Measurements from ENCODE around the gene SH3PXD2B. TPM values are rescaled to one million over a fixed set of nuclear protein-coding genes. Genes with fewer than 3 reads are reported as not detected.

The SH3PXD2B gene
- total RNA-seq, 3 donors from 2014 or later, result 35.3 to 118 (median 43.9) TPM

DNA sequence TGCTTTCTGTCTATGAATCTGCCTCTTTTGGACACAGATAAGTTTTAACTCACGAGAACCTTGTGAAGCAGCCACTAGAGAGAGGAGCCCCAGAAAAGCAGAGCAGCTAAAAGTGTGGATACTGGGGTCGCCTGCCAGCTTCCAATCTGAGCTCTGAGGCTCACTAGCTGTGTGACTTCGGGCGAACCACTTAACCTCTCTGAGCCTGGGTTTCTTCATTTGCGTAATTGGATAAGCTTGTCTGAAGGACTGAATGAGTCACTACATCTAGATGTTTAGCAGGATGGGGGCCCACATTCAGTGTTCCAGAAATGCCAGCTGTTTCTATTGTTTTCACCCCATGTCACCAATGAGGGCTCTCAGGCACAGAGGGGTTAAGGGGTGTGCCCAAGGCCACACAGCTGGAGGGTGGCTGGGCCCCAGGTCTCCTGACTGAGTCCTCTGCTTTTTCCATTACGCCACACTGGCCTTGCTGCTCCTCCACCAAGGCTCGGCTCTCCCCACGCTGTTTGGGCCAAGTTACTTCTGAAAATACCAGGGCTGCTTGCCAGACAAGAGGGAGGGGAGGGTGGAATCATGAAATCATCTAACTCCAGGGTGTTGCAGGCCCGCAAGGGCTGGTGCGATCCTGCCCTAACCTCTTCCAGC, 36.2 kb downstream of the SH3PXD2B start:
- Histone ChIP-seq H3K27me3 (no peaks in the 10 kb centered on the region), H3K36me3 (no peaks in the 10 kb centered on the region), H3K27ac (peak overlapping the region; percentile 91 to 95), H3K4me3 (peak overlapping the region in 1 of 3 donors; percentile 23), H3K4me1 (peaks cover 17 to 31% of the 10 kb centered on the region in 2 donors), H3K9me3 (no peaks in the 10 kb centered on the region)
- intact Hi-C loops (cut with DNase I; ENCODE audit: low total_unique reads), result no loop called here
- TF ChIP-seq POLR2AphosphoS5 (IDR thresholded peaks at IDR 0.05), result peak; percentile 89 to 99 (median 98)
- no peak for TF ChIP-seq CTCF (IDR thresholded peaks at IDR 0.05)
- peak; percentile 82 to 91 for DNase-seq (ENCODE audit: low spot score in 2 of 2)

- intact Hi-C loops (cut with DNase I; ENCODE audit: low total_unique reads), result no loop called here
- Histone ChIP-seq H3K36me3 (no peaks in the 10 kb centered on the region), H3K27ac (peak overlapping the region; percentile 91 to 95), H3K27me3 (no peaks in the 10 kb centered on the region), H3K4me1 (peaks cover 17 to 36% of the 10 kb centered on the region in 2 donors), H3K4me3 (no peak overlapping the region), H3K9me3 (no peaks in the 10 kb centered on the region)
- TF ChIP-seq CTCF (IDR thresholded peaks at IDR 0.05) (no peak), POLR2A (IDR thresholded peaks at IDR 0.05) (no peak), POLR2AphosphoS5 (IDR thresholded peaks at IDR 0.05) (no peak)
- no peak for DNase-seq (ENCODE audit: low spot score in 2 of 2)
These were observed 37.0 kb downstream of the SH3PXD2B start for GRCh38 chr5:172417130-172417841.

DNA sequence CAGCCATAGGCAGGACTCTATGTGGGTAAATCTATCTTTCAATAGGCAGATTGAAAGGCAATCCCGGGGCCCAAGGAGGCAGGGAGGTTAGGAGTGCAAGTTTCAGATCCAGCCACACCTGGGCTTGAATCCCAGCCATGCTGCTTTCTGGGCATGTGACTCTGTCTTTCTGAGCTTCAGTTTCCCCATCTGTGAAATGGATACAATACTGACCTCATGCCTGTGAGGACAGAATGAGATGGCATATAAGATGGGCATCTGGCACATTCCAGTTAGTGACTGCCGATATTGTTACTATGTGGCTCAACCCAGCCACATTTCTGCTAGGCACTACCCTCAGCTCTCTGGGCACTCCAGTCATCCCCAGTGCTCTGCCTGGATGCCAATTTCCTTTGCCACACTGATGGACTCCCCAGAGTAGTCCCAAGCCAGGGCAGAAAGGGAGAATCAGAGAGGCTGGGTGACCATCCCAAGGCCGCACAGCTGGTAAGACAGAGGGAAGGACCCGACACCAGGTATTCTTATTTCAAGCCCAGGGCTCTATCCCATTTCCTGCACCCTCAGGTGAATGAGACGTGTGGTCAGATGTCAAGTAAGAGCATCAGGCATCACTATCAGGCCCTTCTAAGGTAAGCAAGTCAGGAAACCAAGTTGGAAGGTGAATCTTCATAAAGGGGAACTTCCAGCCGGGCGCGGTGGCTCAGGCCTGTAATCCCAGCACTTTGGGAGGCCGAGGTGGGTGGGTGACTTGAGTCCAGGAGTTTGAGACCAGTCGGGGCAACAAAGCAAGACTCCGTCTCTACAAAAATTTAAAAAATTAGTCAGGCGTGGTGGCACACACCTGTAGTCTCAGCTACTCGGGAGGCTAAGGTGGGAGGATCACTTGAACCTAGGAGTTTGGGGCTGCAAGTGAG, 38.7 kb downstream of the SH3PXD2B start:
- TF ChIP-seq POLR2A (IDR thresholded peaks at IDR 0.05), result no peak
- Histone ChIP-seq H3K36me3 (no peaks in the 10 kb centered on the region), H3K9me3 (no peaks in the 10 kb centered on the region), H3K4me1 (peaks cover 17 to 47% of the 10 kb centered on the region in 2 donors), H3K27me3 (no peaks in the 10 kb centered on the region), H3K4me3 (no peak overlapping the region), H3K27ac (peak overlapping the region; percentile 81 to 85)
- no peak for DNase-seq (ENCODE audit: low spot score in 2 of 2)
- intact Hi-C loops (cut with DNase I; ENCODE audit: low total_unique reads), result no loop called here

DNA sequence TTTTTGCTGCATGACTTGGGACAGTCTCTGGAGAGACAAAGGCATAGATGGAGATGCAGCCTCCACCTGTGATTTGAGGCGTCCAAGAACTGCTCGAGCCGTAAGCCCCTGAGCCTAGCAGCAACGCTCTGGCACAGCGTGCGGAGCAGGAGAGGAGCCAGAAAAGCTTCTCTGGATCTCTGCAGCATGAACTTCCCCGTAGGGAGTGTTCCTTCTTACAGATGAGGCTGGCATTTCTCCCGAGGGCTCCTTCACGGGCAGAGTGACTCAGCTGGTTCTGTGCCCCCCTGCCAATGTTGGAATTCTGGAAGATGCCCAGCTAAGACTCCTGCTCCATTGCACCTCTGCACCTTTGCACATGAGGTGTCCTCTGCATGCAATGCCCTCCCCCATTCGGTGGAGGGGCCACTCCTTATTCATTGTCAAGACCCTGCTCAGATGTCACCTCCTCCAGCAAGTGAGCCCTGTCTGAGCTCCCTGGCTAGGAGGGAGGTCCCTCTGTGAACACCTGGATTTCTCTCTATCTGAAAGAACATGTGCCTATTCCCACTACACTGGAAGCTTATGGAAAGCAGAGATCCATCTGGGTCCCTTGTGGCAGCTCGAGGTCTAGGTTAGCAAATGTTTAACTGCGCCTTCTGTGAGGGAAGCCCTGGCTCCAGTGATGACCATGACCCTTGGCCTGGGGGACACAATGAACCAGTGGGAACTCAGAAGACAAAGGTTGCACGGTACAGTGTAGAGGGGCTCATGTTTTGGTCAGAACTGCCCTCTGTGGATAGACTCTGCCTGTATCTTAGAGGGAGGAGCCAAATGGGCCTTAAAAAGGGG, 39.6 kb downstream of the SH3PXD2B start:
- DNase-seq (ENCODE audit: low spot score in 2 of 2), result no peak
- no peaks in the 10 kb centered on the region for H3K36me3 ChIP-seq
- peaks cover 14 to 43% of the 10 kb centered on the region in 2 donors for H3K4me1 ChIP-seq
- H3K4me3 ChIP-seq, result no peak overlapping the region
- peak overlapping the region; percentile 81 to 85 for H3K27ac ChIP-seq
- TF ChIP-seq CTCF (IDR thresholded peaks at IDR 0.05) (no peak), POLR2AphosphoS5 (IDR thresholded peaks at IDR 0.05) (peak in 1 of 3 donors; percentile 7)
- H3K27me3 ChIP-seq, result no peaks in the 10 kb centered on the region
- no peaks in the 10 kb centered on the region for H3K9me3 ChIP-seq
- intact Hi-C loops (cut with DNase I; ENCODE audit: low total_unique reads), result loop anchor here (1.0 kb wide), 1 partner anchor 46 kb away; no protein-coding TSS in a partner anchor
